GM12891 (cell line): Measurements from ENCODE around the gene GOLGA8J.
"Not testable (repeated sequence)": the region's sequence is repeated elsewhere in the genome, so short reads cannot be mapped to it uniquely, and the experiment has no call there.

Experiments used
- DNase-seq: peaks from one replicate; pipeline ENCODE4 v3.0.0; 2011; ENCODE audit warnings: low spot score; ENCODE audit not compliant: insufficient read length
- FAIRE-seq: peaks from 2 replicates; lab custom pipeline; 2011; peaks lifted over from hg19 to GRCh38; lab: Jason Lieb, UNC

Gene GOLGA8J

GRCh38 chr15:30110591-30110990 is 27.8 kb downstream of the GOLGA8J start:
- FAIRE-seq, DNase-seq: not testable (repeated sequence)

- DNase-seq, FAIRE-seq: not testable (repeated sequence)
These were observed 47.3 kb downstream of the GOLGA8J start for GRCh38 chr15:30130066-30130465.

- not testable (repeated sequence) for FAIRE-seq, DNase-seq
These were observed 52.0 kb downstream of the GOLGA8J start, which contains the start of gene GOLGA8T for GRCh38 chr15:30134751-30135150. GOLGA8T (plus strand) TSS chr15:30135051; CDS start chr15:30135149, 98 bp downstream.
